Left ventricle myocardium inferior (tissue), 1 donor: ENCODE measurements around the gene PRKCD. TPM values are rescaled to one million over a fixed set of nuclear protein-coding genes. Genes with fewer than 3 reads are reported as not detected.

Experiments
- DNase-seq: peaks from one replicate; pipeline ENCODE4 v3.0.0-alpha.2; 2020
- H3K27ac ChIP-seq: fragments of 200-600 bp; replicated peaks from 2 replicates; pipeline ENCODE4 v1.8.0; 2021
- H3K27me3 ChIP-seq: fragments of 200-600 bp; 2 replicates; pipeline ENCODE4 v1.8.0; 2021; ENCODE audit warnings: low read depth
- H3K36me3 ChIP-seq: fragments of 200-600 bp; 2 replicates; pipeline ENCODE4 v1.8.0; 2021
- H3K4me1 ChIP-seq: fragments of 200-600 bp; 2 replicates; pipeline ENCODE4 v1.8.0; 2021
- H3K4me3 ChIP-seq: fragments of 200-600 bp; 2 replicates; pipeline ENCODE4 v1.8.0; 2021; ENCODE audit warnings: mild to moderate bottlenecking, moderate library complexity
- H3K9me3 ChIP-seq: fragments of 200-600 bp; replicated peaks from 2 replicates; pipeline ENCODE4 v1.8.0; 2021
- intact Hi-C: fragments of 100-400 bp; cut with micrococcal nuclease; formaldehyde crosslinking; loops from one replicate; pipeline ENCODE4 v1.11.0; 2022
- total RNA-seq: library from RNA; stranded (reverse); fragmentation: NEBNext Ultra II Directional; extraction: Animal tissue kit (Norgen Biotek cat#: 25700); gene quantifications from one replicate; pipeline ENCODE4 v1.2.1, GENCODE V29; 2021
- TF ChIP-seq, protein P1 (sequence below): fragments of 200-600 bp; IDR thresholded peaks from 2 replicates; pipeline ENCODE4 v1.8.0; 2021; ENCODE audit warnings: antibody characterized with exemption, mild to moderate bottlenecking, borderline replicate concordance
- donor health status: DM: no; HTN: yes; CAD: no; lungs with severe emphysema.

Gene PRKCD
- total RNA-seq, 1 donor from 2014 or later, result 13.6 TPM

DNA sequence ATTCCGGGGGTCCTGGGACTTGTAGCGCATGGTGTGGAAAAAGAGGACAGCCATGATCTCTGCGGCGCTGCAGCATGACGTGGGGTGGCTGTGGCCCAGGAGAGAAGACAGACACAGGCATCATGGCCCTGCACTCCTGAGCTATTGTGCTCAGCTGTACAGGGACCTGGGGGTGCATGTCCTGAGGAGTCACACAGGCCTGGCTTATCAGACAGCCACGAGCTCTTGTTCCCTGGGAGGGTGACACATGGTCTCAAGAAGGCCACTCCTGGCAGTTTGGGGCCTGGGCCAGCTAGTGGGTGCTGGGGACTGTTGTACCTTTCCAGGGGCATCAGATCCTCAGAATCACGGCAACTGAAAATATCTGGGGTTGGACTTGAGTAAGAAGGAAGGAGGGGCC, 81.1 kb downstream of the PRKCD start:
- peak; percentile 37 for DNase-seq
- Histone ChIP-seq H3K27ac (peak overlapping the region; percentile 71), H3K4me1 (peaks cover 79% of the 10 kb centered on the region), H3K9me3 (no peaks in the 10 kb centered on the region), H3K27me3 (no peaks in the 10 kb centered on the region), H3K36me3 (peaks cover 50% of the 10 kb centered on the region), H3K4me3 (peak overlapping the region; percentile 8)
- TF ChIP-seq, protein P1, sequence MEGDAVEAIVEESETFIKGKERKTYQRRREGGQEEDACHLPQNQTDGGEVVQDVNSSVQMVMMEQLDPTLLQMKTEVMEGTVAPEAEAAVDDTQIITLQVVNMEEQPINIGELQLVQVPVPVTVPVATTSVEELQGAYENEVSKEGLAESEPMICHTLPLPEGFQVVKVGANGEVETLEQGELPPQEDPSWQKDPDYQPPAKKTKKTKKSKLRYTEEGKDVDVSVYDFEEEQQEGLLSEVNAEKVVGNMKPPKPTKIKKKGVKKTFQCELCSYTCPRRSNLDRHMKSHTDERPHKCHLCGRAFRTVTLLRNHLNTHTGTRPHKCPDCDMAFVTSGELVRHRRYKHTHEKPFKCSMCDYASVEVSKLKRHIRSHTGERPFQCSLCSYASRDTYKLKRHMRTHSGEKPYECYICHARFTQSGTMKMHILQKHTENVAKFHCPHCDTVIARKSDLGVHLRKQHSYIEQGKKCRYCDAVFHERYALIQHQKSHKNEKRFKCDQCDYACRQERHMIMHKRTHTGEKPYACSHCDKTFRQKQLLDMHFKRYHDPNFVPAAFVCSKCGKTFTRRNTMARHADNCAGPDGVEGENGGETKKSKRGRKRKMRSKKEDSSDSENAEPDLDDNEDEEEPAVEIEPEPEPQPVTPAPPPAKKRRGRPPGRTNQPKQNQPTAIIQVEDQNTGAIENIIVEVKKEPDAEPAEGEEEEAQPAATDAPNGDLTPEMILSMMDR, result no peak
- intact Hi-C loops, result no loop called here

Other genes starting within 250 kb of the PRKCD start
- gene SFMBT1, start 115.1 kb upstream of the PRKCD start, total RNA-seq, result 15.9 TPM
- gene RFT1, start 30.8 kb upstream of the PRKCD start, total RNA-seq, result 9.4 TPM
- 32.1 TPM for gene TKT, start 94.8 kb downstream of the PRKCD start, total RNA-seq
- gene DCP1A, start 186.3 kb downstream of the PRKCD start, total RNA-seq, result 17.3 TPM